ENCODE measurements around the gene TLE4.
A peak's percentile ranks its signal among the peaks of the same experiment; 100 is the strongest.

Gene TLE4

DNA sequence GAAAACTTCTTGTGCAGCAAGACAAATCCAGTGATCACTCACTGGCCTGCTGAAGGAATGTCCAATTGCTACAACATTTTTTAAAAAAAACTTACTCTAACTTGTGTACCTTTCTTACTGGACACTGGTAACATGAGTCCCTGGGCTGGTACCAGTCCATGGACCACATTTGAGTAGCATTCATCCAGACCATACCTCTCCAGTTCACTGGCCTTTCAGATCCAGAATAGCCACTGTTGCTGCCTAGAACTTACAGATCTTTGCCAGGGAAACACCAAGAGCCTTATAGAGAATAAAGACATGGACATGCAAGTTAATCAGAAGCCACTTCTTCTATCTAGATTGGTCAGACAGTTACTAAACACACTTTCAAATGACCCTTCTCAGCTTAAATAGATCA, 185.3 kb downstream of the TLE4 start:
- DNase-seq (ENCODE audit: low read depth, low spot score): no peak
- in situ Hi-C loops (cut with HindIII; ENCODE audit: low sequenced_read_pairs): no loop called here
- TF ChIP-seq, protein P1, sequence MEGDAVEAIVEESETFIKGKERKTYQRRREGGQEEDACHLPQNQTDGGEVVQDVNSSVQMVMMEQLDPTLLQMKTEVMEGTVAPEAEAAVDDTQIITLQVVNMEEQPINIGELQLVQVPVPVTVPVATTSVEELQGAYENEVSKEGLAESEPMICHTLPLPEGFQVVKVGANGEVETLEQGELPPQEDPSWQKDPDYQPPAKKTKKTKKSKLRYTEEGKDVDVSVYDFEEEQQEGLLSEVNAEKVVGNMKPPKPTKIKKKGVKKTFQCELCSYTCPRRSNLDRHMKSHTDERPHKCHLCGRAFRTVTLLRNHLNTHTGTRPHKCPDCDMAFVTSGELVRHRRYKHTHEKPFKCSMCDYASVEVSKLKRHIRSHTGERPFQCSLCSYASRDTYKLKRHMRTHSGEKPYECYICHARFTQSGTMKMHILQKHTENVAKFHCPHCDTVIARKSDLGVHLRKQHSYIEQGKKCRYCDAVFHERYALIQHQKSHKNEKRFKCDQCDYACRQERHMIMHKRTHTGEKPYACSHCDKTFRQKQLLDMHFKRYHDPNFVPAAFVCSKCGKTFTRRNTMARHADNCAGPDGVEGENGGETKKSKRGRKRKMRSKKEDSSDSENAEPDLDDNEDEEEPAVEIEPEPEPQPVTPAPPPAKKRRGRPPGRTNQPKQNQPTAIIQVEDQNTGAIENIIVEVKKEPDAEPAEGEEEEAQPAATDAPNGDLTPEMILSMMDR (IDR thresholded peaks at IDR 0.05; ENCODE audit: low read depth, low read length): no peak
- no peak overlapping the region for H3K4me3 ChIP-seq (ENCODE audit: low read depth, low read length)

DNA sequence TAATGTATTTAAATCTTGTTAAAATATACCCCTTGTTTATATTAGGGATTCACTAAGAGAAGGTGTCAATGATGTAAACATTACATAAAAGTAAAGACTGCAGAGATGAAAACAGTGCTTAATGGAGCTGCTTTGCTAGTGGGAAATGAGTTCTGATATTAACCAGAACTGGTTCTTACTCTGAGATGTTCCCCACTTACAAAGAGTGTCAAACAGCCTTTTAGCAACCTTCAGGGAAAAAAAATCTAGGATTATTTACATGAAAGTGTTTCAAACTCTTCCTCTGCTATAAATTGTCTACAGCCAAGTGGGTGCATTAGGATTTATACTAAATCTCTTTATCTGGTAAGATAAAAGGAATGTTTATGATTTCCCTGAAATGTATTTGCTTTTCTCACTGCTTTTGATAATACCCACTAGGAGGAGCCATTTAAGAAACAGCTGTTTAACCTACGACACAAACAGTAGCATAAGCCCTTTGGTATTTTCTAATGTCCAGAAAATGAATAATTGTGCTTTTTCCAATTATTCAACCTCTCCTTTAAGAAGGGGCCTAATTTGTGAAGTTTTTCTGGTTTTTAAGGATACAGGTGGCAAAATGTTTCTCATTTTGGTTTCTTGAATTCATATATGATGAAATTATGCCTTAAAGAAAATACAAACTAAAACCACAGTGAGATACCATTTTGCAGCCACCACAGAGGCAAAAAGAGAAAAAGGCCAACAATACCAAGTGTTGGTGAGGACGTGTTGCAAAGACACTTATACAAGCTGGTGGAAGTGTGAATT, 186.3 kb downstream of the TLE4 start:
- no peak overlapping the region for H3K4me3 ChIP-seq (ENCODE audit: low read depth, low read length)
- TF ChIP-seq, protein P1 (IDR thresholded peaks at IDR 0.05; ENCODE audit: low read depth, low read length): peak; percentile 51
- peak; percentile 31 for DNase-seq (ENCODE audit: low read depth, low spot score)
- in situ Hi-C loops (cut with HindIII; ENCODE audit: low sequenced_read_pairs): no loop called here

DNA sequence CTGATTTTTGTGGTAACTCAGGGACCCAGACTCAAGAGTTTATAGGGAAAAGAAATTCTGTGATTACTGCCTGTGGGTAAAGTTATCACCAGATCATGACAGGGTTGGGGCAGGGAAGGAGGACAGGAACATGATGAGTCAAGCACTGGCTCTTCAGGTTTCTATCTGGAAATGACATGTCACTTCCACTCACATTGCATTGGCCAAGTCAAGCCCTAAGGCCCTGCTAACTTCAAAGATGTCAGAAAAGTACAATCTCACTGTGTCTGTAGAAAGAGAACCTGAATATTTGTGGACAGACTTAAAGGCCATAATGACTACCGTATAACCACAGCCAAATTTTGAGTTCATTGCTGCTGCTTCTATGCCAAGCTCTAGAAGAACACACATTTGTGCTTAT, 187.7 kb downstream of the TLE4 start:
- TF ChIP-seq, protein P1 (IDR thresholded peaks at IDR 0.05; ENCODE audit: low read depth, low read length): no peak
- no peak overlapping the region for H3K4me3 ChIP-seq (ENCODE audit: low read depth, low read length)
- peak; percentile 57 for DNase-seq (ENCODE audit: low read depth, low spot score)
- in situ Hi-C loops (cut with HindIII; ENCODE audit: low sequenced_read_pairs): no loop called here

DNA sequence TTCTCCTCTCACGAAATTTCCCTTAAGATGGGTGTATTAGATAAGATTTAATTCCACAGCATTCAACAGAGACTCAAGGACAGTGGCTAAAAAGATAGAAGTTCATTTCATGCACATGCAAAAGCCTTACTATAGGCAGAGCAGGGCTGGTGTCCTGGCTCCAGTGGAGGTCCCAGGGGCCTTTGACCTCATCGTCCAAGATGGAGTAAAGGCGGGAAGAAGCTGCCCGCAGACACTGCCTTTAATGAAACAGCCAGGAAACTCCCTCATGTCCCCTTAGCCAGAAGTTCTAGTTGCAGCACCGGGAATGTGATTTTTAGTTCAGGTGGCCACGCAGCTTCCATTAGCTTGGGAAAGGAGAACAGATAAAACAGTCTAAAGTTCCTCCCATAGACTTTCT, 190.3 kb downstream of the TLE4 start:
- no peak for DNase-seq (ENCODE audit: low read depth, low spot score)
- TF ChIP-seq, protein P1 (IDR thresholded peaks at IDR 0.05; ENCODE audit: low read depth, low read length): no peak
- H3K4me3 ChIP-seq (ENCODE audit: low read depth, low read length): no peak overlapping the region
- in situ Hi-C loops (cut with HindIII; ENCODE audit: low sequenced_read_pairs): no loop called here

DNA sequence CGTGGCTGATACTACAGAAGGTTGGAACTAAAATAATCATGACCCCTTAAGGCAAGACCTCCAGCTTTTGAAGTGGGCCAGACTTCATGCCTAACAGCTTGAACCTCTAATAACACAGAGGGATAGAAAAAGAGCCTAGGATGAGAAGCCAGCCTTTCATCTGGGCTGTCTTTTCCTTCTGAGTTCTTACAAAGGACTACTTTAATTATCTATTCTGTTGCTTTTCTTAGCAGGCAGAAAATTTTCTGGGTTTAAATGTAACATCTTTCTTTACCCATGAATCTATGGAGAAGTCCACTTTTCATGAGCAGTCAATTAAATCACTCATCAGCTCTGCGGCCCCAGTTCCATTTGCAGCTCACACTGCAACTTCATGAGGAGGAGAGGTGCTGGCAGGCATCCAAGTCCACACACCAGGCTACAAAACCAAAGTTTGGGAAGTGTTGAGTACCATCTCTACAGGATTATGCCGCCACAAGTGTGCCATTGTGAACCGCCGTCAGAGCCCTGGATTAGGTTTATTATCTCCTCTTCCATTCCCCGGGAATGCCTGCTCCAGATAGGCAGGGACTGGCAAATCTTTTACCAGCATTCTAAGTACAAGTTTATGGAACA, 192.0 kb downstream of the TLE4 start:
- in situ Hi-C loops (cut with HindIII; ENCODE audit: low sequenced_read_pairs): no loop called here

DNA sequence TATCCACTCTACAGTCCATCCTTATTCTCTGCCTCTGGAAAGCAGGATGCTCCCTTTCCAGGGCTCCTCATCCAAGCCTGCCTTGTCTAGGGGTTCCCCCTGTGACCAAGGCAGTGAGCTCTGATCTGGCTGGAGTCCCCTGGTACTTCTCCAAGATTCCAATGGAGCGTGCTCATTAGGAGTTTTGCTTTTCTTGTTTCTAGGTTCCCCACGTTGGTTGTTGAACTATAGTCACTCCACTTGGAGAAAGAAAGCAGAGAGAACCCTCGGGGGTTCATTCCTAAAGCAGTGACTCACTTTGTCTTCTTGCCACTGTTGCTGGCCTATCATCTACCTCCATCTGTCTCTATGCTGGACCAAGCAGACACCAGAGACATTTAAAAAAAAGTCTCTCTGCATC, 192.6 kb downstream of the TLE4 start:
- peak; percentile 98 for DNase-seq (ENCODE audit: low read depth, low spot score)
- in situ Hi-C loops (cut with HindIII; ENCODE audit: low sequenced_read_pairs): no loop called here
- H3K4me3 ChIP-seq (ENCODE audit: low read depth, low read length): no peak overlapping the region
- TF ChIP-seq, protein P1 (IDR thresholded peaks at IDR 0.05; ENCODE audit: low read depth, low read length): no peak

More for the DNA sequence above, 192.0 kb downstream of the TLE4 start:
- TF ChIP-seq, protein P1 (IDR thresholded peaks at IDR 0.05; ENCODE audit: low read depth, low read length): no peak
- peak; percentile 20 for DNase-seq (ENCODE audit: low read depth, low spot score)
- H3K4me3 ChIP-seq (ENCODE audit: low read depth, low read length): no peak overlapping the region
